Astrocyte of the spinal cord (primary cell): ENCODE measurements around the gene ASIC2.

Experiments
- DNase-seq: peaks from one replicate; pipeline ENCODE4 v3.0.0; 2011; ENCODE audit warnings: low read depth, low spot score
- H3K4me3 ChIP-seq: 2 replicates; pipeline ENCODE4 v1.5.1; 2011; ENCODE audit warnings: low read depth, mild to moderate bottlenecking, low read length, moderate library complexity
- CTCF ChIP-seq: IDR thresholded peaks from 2 replicates; pipeline ENCODE4 v1.5.1; 2012; ENCODE audit warnings: low read depth, mild to moderate bottlenecking, low read length, inconsistent platforms
- in situ Hi-C: cut with HindIII; loops from 2 replicates; pipeline ENCODE4 v1.10.0; 2017; ENCODE audit warnings: low sequenced_read_pairs

ASIC2 gene

DNA sequence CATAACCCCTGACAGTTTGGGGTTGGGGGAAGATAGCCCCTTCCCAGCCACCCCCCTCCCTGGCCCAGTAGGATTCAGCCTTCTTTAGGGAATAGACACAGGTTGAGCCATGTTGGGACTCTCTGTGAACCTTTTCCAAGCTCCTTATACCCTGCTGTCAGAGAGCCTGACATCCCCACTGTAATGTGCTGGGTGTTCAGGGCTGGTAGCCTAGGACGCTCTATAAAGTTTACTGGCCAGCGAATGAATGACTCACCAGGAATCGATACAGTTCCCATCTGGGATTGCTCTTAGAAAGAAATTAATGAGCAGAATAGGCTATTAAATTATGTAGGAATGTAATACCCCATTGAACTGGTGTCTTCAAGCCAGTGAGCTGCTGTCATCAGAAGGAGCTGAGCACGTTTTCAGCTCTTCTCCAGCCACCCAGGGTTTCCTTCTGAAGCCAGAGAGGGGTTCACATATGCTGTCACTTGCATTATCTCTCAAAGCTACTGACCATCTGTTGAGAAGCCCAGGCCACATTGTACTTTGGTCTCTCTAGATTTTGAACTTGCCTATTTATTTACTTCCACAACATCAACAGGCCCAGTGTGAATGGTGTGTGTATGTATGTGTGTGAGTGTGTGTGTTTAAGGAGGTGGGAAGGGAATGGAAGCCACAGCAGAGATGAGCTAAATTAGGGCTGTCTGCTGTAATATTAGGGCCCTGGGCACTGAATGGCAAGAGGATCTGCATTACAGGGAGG is 236.5 kb downstream of the ASIC2 start:
- in situ Hi-C loops, result no loop called here
- no peak for DNase-seq
- H3K4me3 ChIP-seq, result no peak overlapping the region
- TF ChIP-seq CTCF, result no peak

DNA sequence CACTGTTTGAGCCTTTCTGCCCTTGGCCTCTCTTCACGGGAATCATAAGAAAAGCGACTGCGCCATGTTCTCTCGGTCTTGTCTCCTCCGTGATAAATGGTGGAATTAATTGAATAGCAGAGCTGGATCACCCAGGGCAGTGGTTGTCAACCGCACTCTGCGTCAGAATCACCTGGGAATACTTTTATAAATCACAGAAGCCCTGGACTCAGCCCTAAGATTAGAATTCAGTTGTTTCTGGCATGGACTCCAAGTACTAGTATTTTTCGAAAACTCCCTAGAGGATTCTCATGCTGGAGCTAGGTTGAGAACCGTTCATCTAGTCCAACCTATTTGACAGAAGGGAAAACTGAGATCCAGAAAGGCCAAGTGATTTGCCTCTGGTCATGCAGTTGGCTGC is 237.3 kb downstream of the ASIC2 start:
- no peak for DNase-seq
- TF ChIP-seq CTCF, result no peak
- no peak overlapping the region for H3K4me3 ChIP-seq
- in situ Hi-C loops, result no loop called here

GRCh38 chr17:33055171-33055611 is 237.9 kb downstream of the ASIC2 start:
- TF ChIP-seq CTCF, result no peak
- in situ Hi-C loops, result no loop called here
- H3K4me3 ChIP-seq, result no peak overlapping the region
- no peak for DNase-seq

GRCh38 chr17:33054412-33054811 is 238.7 kb downstream of the ASIC2 start:
- DNase-seq, result no peak
- in situ Hi-C loops, result no loop called here
- H3K4me3 ChIP-seq, result no peak overlapping the region
- TF ChIP-seq CTCF, result no peak

- no peak for TF ChIP-seq CTCF
- no peak for DNase-seq
- H3K4me3 ChIP-seq, result no peak overlapping the region
- in situ Hi-C loops, result no loop called here
Measured at GRCh38 chr17:33053676-33054075, 239.4 kb downstream of the ASIC2 start.

- in situ Hi-C loops, result no loop called here
- no peak overlapping the region for H3K4me3 ChIP-seq
- no peak for DNase-seq
- no peak for TF ChIP-seq CTCF
Measured at GRCh38 chr17:33052856-33053255, 240.2 kb downstream of the ASIC2 start.
